HepG2 (cell line): Measurements from ENCODE around the gene MUC6. TPM values are rescaled to one million over a fixed set of nuclear protein-coding genes. Genes with fewer than 3 reads are reported as not detected.

Source experiments
- BCLAF1 ChIP-seq: fragments of 450-650 bp; IDR thresholded peaks from 2 replicates; pipeline ENCODE4 v1.6.1; 2017; ENCODE audit warnings: mild to moderate bottlenecking
- BHLHE40 ChIP-seq: IDR thresholded peaks from 2 replicates; pipeline ENCODE4 v1.6.1; 2011; ENCODE audit warnings: low read length, improper control_type of control experiment
- E2F5 ChIP-seq: sonication (generic); formaldehyde crosslinking; conservative IDR thresholded peaks from 2 replicates; pipeline ENCODE4 v1.4.0; 2020; ENCODE audit warnings: missing genetic modification reagents
- ETS1 ChIP-seq: sonication (generic); formaldehyde crosslinking; IDR thresholded peaks from 2 replicates; pipeline ENCODE4 v1.4.0; 2020; ENCODE audit warnings: missing genetic modification reagents
- GTF2F1 ChIP-seq: fragments of 150-350 bp; IDR thresholded peaks from 2 replicates; pipeline ENCODE4 v1.6.1; 2014; ENCODE audit warnings: low read length
- PHF8 ChIP-seq: sonication (generic); formaldehyde crosslinking; IDR thresholded peaks from 2 replicates; pipeline ENCODE4 v1.5.0; 2020; ENCODE audit warnings: missing genetic modification reagents
- ZNF251 ChIP-seq: sonication (generic); formaldehyde crosslinking; IDR thresholded peaks from 2 replicates; pipeline ENCODE4 v1.9.0; 2021; ENCODE audit warnings: mild to moderate bottlenecking, missing genetic modification reagents
- ZNF333 ChIP-seq: sonication (generic); formaldehyde crosslinking; IDR thresholded peaks from 2 replicates; pipeline ENCODE4 v1.4.0; 2020; ENCODE audit warnings: mild to moderate bottlenecking, missing genetic modification reagents, borderline replicate concordance
- ZNF513 ChIP-seq: sonication (generic); formaldehyde crosslinking; conservative IDR thresholded peaks from 2 replicates; pipeline ENCODE4 v1.5.0; 2020; ENCODE audit warnings: missing genetic modification reagents
- ZNF607 ChIP-seq: sonication (generic); formaldehyde crosslinking; IDR thresholded peaks from 2 replicates; pipeline ENCODE4 v1.5.1; 2020; ENCODE audit warnings: missing genetic modification reagents, mild to moderate bottlenecking, borderline replicate concordance
- ZNF660 ChIP-seq: sonication (generic); formaldehyde crosslinking; IDR thresholded peaks from 2 replicates; pipeline ENCODE4 v1.5.1; 2020; ENCODE audit warnings: mild to moderate bottlenecking, low read depth, missing genetic modification reagents, borderline replicate concordance
- ZNF749 ChIP-seq: sonication (generic); formaldehyde crosslinking; IDR thresholded peaks from 2 replicates; pipeline ENCODE4 v1.8.0; 2022; ENCODE audit warnings: mild to moderate bottlenecking, missing genetic modification reagents, moderate library complexity, borderline replicate concordance
- ZNF879 ChIP-seq: sonication (generic); formaldehyde crosslinking; IDR thresholded peaks from 2 replicates; pipeline ENCODE4 v1.8.1; 2023; ENCODE audit warnings: missing genetic modification reagents
- polyA plus RNA-seq, 8 experiments: library from polyadenylated mRNA; depleted of rRNA in 3 of 8; stranded (reverse) in 7 of 8; unstranded in 1 of 8; fragments of >200 nt; fragmentation: Illumina TruSeq in 4 of 8; extraction: Trizol in 4 of 8; gene quantifications; 2 replicates each; pipeline versions ENCODE4 v1.2.1 to v1.2.3, GENCODE V29; 2011 to 2016; ENCODE audit warnings: low read depth in 4 of 8, missing spikeins in 1 of 8, mixed read lengths in 1 of 8; ENCODE audit not compliant: insufficient read depth in 1 of 8
- total RNA-seq, 5 experiments: library from RNA; depleted of rRNA; stranded (reverse); fragments of >200 nt; fragmentation: Illumina TruSeq; extraction: Trizol; gene quantifications; 2 replicates each; pipeline ENCODE4 v1.2.3, GENCODE V29; 2016; ENCODE audit warnings: low read depth in 1 of 5
- TF ChIP-seq, protein P1 (sequence below): sonication (generic); formaldehyde crosslinking; IDR thresholded peaks from 2 replicates; pipeline ENCODE4 v1.5.0; 2020; ENCODE audit warnings: mild to moderate bottlenecking, missing genetic modification reagents, moderate library complexity
- TF ChIP-seq, protein P2 (sequence below), 2 experiments: sonication (generic) in 1 of 2; formaldehyde crosslinking in 1 of 2; IDR thresholded peaks; 2 replicates each; pipeline versions ENCODE4 v1.4.0 to v1.6.1; 2018 to 2020; ENCODE audit warnings: missing genetic modification reagents in 2 of 2, borderline replicate concordance in 1 of 2, low read depth in 1 of 2, mild to moderate bottlenecking in 1 of 2, missing biosample characterization in 1 of 2

The MUC6 gene
- total and polyA plus RNA-seq, 2 of the 13 experiments (the other 11 are each of a cell fraction or from before 2014, with no cell fraction given): not detected

- TF ChIP-seq, protein P1, sequence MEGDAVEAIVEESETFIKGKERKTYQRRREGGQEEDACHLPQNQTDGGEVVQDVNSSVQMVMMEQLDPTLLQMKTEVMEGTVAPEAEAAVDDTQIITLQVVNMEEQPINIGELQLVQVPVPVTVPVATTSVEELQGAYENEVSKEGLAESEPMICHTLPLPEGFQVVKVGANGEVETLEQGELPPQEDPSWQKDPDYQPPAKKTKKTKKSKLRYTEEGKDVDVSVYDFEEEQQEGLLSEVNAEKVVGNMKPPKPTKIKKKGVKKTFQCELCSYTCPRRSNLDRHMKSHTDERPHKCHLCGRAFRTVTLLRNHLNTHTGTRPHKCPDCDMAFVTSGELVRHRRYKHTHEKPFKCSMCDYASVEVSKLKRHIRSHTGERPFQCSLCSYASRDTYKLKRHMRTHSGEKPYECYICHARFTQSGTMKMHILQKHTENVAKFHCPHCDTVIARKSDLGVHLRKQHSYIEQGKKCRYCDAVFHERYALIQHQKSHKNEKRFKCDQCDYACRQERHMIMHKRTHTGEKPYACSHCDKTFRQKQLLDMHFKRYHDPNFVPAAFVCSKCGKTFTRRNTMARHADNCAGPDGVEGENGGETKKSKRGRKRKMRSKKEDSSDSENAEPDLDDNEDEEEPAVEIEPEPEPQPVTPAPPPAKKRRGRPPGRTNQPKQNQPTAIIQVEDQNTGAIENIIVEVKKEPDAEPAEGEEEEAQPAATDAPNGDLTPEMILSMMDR (CRISPR knock-in tag): peak; percentile 100
- TF ChIP-seq ETS1 (CRISPR knock-in tag): no peak
- TF ChIP-seq ZNF660 (CRISPR knock-in tag): no peak
- TF ChIP-seq ZNF749 (CRISPR knock-in tag): no peak
- no peak for TF ChIP-seq ZNF333
- TF ChIP-seq, protein P2, sequence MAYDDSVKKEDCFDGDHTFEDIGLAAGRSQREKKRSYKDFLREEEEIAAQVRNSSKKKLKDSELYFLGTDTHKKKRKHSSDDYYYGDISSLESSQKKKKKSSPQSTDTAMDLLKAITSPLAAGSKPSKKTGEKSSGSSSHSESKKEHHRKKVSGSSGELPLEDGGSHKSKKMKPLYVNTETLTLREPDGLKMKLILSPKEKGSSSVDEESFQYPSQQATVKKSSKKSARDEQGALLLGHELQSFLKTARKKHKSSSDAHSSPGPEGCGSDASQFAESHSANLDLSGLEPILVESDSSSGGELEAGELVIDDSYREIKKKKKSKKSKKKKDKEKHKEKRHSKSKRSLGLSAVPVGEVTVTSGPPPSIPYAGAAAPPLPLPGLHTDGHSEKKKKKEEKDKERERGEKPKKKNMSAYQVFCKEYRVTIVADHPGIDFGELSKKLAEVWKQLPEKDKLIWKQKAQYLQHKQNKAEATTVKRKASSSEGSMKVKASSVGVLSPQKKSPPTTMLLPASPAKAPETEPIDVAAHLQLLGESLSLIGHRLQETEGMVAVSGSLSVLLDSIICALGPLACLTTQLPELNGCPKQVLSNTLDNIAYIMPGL (CRISPR knock-in tag; IDR thresholded peaks at IDR 0.05; ENCODE audit: borderline replicate concordance in 1 of 2, low read depth in 1 of 2): peak; percentile 35 to 38; a peak in 1 of 4 replicates
- no peak for TF ChIP-seq BCLAF1
- TF ChIP-seq PHF8 (CRISPR knock-in tag): no peak
- peak; percentile 57; the same call in 1 of the 2 replicates for TF ChIP-seq BHLHE40
- TF ChIP-seq GTF2F1: no peak
- TF ChIP-seq ZNF879 (CRISPR knock-in tag): no peak
- no peak for TF ChIP-seq ZNF513 (CRISPR knock-in tag)
- TF ChIP-seq ZNF607: no peak
- TF ChIP-seq ZNF251 (CRISPR knock-in tag): no peak
- TF ChIP-seq E2F5 (CRISPR knock-in tag): no peak; the same call in 1 of the 2 replicates
Observed at GRCh38 chr11:1050581-1051355, 14.2 kb upstream of the MUC6 start (continued).
